Bronchial epithelial cell (primary cell): ENCODE data around the gene BPIFB3. TPM values are rescaled to one million over a fixed set of nuclear protein-coding genes. Genes with fewer than 3 reads are reported as not detected.

Source experiments
- DNase-seq: peaks from one replicate; pipeline ENCODE4 v3.0.0-alpha.2; 2010; ENCODE audit warnings: low read depth
- FAIRE-seq: peaks from 2 replicates; lab custom pipeline; 2011; peaks lifted over from hg19 to GRCh38; lab: Jason Lieb, UNC
- H3K27me3 ChIP-seq: 2 replicates; pipeline ENCODE4 v1.5.1; 2011; ENCODE audit warnings: low read length; ENCODE audit not compliant: control insufficient read depth, insufficient read depth
- H3K36me3 ChIP-seq: 2 replicates; pipeline ENCODE4 v1.5.1; 2011; ENCODE audit warnings: low read length; ENCODE audit not compliant: control insufficient read depth, insufficient read depth
- H3K4me3 ChIP-seq: 2 replicates; pipeline ENCODE4 v1.5.1; 2011; ENCODE audit warnings: mild to moderate bottlenecking, low read depth, low read length, control low read depth
- CTCF ChIP-seq: IDR thresholded peaks from 2 replicates; pipeline ENCODE4 v1.5.1; 2011; ENCODE audit warnings: mild to moderate bottlenecking, moderate library complexity, low read length, control low read depth, inconsistent platforms; ENCODE audit not compliant: insufficient read depth, severe bottlenecking
- total RNA-seq: library from RNA; depleted of rRNA; stranded (reverse); fragments of >200 nt; gene quantifications from 2 replicates; pipeline ENCODE4 v1.2.1, GENCODE V29; 2014

Gene BPIFB3
- total RNA-seq, 1 donor from 2014 or later: not detected

- DNase-seq: no peak
- Histone ChIP-seq H3K4me3 (no peak overlapping the region), H3K27me3 (no peaks in the 10 kb centered on the region), H3K36me3 (no peaks in the 10 kb centered on the region)
- TF ChIP-seq CTCF: no peak
- FAIRE-seq: no peak
Measured at GRCh38 chr20:33027769-33028751, 25.6 kb upstream of the BPIFB3 start.

DNA sequence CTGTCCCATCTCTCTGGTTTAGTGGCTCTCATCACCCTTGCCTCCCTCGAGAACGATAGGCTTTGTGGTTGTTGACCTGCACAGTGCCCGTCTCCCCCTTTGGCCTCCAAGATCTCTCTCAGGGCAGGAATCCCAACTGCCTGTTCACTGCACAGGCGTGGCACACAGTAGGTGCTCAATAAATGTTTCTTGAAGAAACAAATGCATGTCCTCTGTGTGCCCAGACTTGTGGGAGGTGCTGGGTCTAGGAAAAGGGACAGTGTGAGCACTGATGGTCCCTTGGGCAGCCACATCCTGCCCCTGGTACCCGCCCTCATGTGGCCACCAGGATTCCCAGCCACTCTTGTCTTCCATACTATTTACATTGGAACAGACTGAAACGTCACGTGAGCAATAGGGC is 24.8 kb upstream of the BPIFB3 start:
- no peak for FAIRE-seq
- Histone ChIP-seq H3K4me3 (no peak overlapping the region), H3K36me3 (no peaks in the 10 kb centered on the region), H3K27me3 (no peaks in the 10 kb centered on the region)
- DNase-seq: no peak
- no peak for TF ChIP-seq CTCF

GRCh38 chr20:33030076-33030475 is 23.6 kb upstream of the BPIFB3 start:
- no peak for TF ChIP-seq CTCF
- DNase-seq (no peak), FAIRE-seq (no peak)
- H3K27me3 ChIP-seq: no peaks in the 10 kb centered on the region
- H3K36me3 ChIP-seq: no peaks in the 10 kb centered on the region
- H3K4me3 ChIP-seq: no peak overlapping the region

DNA sequence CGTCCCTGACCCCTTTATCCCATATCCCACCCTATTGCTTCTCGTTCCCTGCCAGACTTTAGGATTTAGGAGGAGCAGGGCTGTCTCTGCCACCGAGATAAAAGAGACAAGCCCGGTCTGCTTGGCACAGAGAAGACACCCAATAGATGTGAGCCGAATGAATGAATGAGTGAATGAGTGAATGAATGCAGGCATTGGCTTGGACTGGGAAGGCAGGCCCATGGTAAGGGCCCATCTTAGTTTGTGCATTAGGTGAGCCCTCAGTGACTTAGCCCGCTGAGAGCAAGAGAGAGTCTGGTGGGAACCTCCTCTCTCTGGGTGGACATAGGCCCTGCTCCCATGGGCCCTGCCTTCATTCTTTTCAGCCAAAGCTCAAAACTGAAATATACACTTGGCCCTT is 23.1 kb upstream of the BPIFB3 start:
- DNase-seq: no peak
- no peaks in the 10 kb centered on the region for H3K27me3 ChIP-seq
- H3K36me3 ChIP-seq: no peaks in the 10 kb centered on the region
- TF ChIP-seq CTCF: no peak
- no peak overlapping the region for H3K4me3 ChIP-seq
- FAIRE-seq: no peak

DNA sequence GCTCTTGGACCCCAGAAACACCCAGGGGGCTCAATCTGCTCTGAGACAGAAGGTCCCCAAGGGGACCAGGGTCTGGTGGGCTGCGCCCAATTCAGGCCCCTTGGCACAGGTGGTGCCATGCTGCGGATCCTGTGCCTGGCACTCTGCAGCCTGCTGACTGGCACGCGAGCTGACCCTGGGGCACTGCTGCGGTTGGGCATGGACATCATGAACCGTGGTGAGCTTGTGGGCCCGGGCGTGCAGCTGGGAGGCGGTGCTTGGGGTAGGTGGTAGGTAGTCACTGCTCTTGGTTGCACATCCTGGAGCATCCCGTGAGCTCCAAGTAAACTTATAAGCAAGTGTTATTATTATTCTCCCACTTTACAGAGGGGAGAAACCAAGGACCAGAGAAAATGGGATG is 22.2 kb upstream of the BPIFB3 start, which contains the start of gene BPIFB6:
Gene BPIFB6, plus strand, starts transcription at position 118 of the 400 bp plus-strand sequence. Its CDS starts 0 bp downstream, at position 118.
- FAIRE-seq (no peak), DNase-seq (no peak)
- Histone ChIP-seq H3K36me3 (no peaks in the 10 kb centered on the region), H3K4me3 (no peak within 1 kb of the TSS), H3K27me3 (no peaks in the 10 kb centered on the region)
- TF ChIP-seq CTCF: no peak
